Naive thymus-derived CD8-positive, alpha-beta T cell (primary cell): ENCODE data around the gene GATD1. TPM values are rescaled to one million over a fixed set of nuclear protein-coding genes. Genes with fewer than 3 reads are reported as not detected.

Experiments used
- ATAC-seq, 2 donors: fragments of 150-1000 bp; cut with Tn5 transposase in 1 of 2; sonication (Bioruptor Pico), chemical (Tn5 transposase) in 1 of 2; 1 replicate in 1 of 2; 2 replicates in 1 of 2; pipeline ENCODE4 v1.10.0; 2021; ENCODE audit warnings: mild to moderate bottlenecking in 2 of 2, moderate library complexity in 2 of 2
- POLR2A ChIA-PET: fragments of 350-600 bp; sonication (Branson Sonifier 250); formaldehyde crosslinking; loops from one replicate; lab custom pipeline; 2021; ENCODE audit warnings: antibody characterized with exemption; lab: Charles Lee
- DNase-seq, 10 donors: peaks; one replicate each; pipeline versions ENCODE4 v3.0.0 to v3.0.0-alpha.2; 2020 to 2022
- H3K27ac Mint-ChIP-seq, 10 donors: one replicate each; pipeline ENCODE4 v1.8.0; 2020 to 2022; ENCODE audit warnings: mild to moderate bottlenecking in 10 of 10, mixed read lengths in 10 of 10, moderate library complexity in 4 of 10, inconsistent platforms in 1 of 10
- H3K27me3 Mint-ChIP-seq, 5 donors: one replicate each; pipeline ENCODE4 v1.8.0; 2021 to 2022; ENCODE audit warnings: mixed read lengths in 5 of 5
- H3K36me3 Mint-ChIP-seq, 3 donors: one replicate each; pipeline ENCODE4 v1.8.0; 2020 to 2022; ENCODE audit warnings: mixed read lengths in 3 of 3, mild to moderate bottlenecking in 2 of 3, inconsistent platforms in 1 of 3
- H3K4me1 Mint-ChIP-seq, 4 donors: one replicate each; pipeline ENCODE4 v1.8.0; 2021 to 2022; ENCODE audit warnings: mixed read lengths in 4 of 4
- H3K4me3 Mint-ChIP-seq, 10 donors: one replicate each; pipeline ENCODE4 v1.8.0; 2020 to 2022; ENCODE audit warnings: mild to moderate bottlenecking in 10 of 10, mixed read lengths in 10 of 10, moderate library complexity in 6 of 10, inconsistent platforms in 1 of 10
- H3K9me3 Mint-ChIP-seq, 9 donors: one replicate each; pipeline ENCODE4 v1.8.0; 2020 to 2022; ENCODE audit warnings: mixed read lengths in 9 of 9, mild to moderate bottlenecking in 3 of 9, inconsistent platforms in 1 of 9, moderate library complexity in 1 of 9
- polyA plus RNA-seq, 3 donors: library from polyadenylated mRNA; unstranded; fragments of 300-500 nt; fragmentation: Illumina TruSeq; gene quantifications; one replicate each; pipeline ENCODE4 v1.2.3, GENCODE V29; 2021
- total RNA-seq, 8 experiments: library from RNA in 2 of 8; stranded (reverse) in 2 of 8; gene quantifications; one replicate each; pipeline ENCODE4 v1.2.3 and lab custom pipeline; 2021 to 2026

GATD1 gene
- total and polyA plus RNA-seq, 5 experiments from 2014 or later = 7.2 to 65.6 (median 20.7) TPM

DNA sequence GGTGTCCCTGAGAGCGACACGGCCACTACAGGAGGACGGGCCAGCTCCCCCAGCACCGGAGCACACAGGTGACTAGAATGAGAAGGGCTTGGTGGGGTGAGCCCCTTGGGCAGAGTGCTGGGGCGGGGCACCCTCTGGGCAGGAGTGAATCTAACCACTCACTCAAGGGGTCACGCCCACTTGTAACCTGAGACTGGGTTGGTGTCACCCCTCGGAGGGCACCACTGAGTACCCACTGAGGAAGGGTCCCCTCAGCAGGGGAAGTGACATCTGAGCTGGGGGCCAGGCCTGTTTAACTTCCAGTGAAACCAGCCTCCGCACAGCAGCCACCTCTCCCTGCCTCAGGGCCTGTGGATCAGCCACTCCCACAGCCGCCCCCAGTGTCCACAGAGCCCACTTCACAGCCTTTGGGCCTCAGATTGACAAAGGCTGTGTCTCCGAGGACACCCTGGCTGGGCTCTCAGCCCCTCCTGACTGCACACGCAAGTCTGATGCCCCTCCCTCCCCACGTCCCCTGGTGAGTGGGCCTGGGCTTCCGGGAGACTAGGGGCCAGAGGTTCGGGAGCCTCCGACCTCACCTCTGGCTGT is 5.6 kb downstream of the GATD1 start:
- peaks cover 5 to 20% (median 18%) of the 10 kb centered on the region in 4 donors for H3K4me1 Mint-ChIP-seq
- H3K4me3 Mint-ChIP-seq = no peak overlapping the region
- POLR2A ChIA-PET = no interaction called here
- H3K9me3 Mint-ChIP-seq = no peaks in the 10 kb centered on the region
- H3K27ac Mint-ChIP-seq = no peak overlapping the region
- peaks cover 0 to 9% (median 0%) of the 10 kb centered on the region in 3 donors for H3K36me3 Mint-ChIP-seq
- DNase-seq (no peak), ATAC-seq (no peak)
- no peaks in the 10 kb centered on the region for H3K27me3 Mint-ChIP-seq

DNA sequence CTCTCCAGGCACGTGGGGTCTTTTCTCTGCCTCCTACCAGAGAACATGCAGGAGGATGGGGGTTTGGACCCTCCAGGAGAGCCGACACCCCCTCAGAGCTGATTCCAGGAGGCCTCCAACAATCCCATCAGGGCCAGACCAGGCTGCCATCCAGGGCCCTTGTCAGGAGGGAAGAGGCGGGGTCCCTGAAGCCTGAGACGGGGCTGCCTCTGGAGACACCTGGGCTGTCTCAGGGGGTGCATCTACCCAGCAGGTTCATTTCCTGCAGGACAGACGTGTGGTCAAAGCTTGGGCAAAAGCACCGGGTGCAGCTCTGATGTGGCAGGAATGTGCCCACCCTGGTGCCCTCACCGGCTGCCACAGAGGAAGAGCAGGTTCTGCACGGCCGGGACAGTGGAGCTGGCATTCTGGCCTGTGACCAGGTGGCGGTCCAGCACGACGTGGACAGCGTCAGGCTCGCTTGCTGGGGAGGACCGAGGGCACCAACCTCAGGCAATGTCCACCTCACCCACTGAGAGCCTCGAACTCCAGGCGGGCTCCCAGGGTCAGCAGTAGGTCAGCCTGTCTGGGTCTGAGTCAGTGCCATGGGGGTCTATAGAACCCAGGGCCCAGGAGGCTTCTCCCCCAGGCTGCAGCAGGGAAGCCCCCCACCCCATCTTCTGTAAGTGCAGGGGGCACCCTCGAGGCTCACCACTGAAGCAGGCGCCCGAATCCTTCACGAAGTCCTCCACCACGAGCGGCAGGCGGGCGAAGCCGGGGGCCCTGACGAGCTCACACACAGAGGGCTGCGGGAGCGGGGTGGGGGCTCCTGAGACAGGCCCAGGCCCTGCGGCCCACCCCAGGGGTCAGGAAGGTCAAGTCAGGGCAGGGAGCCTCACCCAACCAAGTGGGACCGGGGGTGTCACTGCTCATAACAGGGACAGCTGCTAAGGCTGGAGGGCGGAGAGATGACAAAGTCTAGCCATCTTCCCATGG is 6.4 kb downstream of the GATD1 start:
- POLR2A ChIA-PET = no interaction called here
- DNase-seq (no peak), ATAC-seq (no peak)
- peaks cover 0 to 9% (median 0%) of the 10 kb centered on the region in 3 donors for H3K36me3 Mint-ChIP-seq
- H3K9me3 Mint-ChIP-seq = no peaks in the 10 kb centered on the region
- peaks cover 2 to 14% (median 12%) of the 10 kb centered on the region in 4 donors for H3K4me1 Mint-ChIP-seq
- no peak overlapping the region for H3K27ac Mint-ChIP-seq
- H3K4me3 Mint-ChIP-seq = no peak overlapping the region
- no peaks in the 10 kb centered on the region for H3K27me3 Mint-ChIP-seq

DNA sequence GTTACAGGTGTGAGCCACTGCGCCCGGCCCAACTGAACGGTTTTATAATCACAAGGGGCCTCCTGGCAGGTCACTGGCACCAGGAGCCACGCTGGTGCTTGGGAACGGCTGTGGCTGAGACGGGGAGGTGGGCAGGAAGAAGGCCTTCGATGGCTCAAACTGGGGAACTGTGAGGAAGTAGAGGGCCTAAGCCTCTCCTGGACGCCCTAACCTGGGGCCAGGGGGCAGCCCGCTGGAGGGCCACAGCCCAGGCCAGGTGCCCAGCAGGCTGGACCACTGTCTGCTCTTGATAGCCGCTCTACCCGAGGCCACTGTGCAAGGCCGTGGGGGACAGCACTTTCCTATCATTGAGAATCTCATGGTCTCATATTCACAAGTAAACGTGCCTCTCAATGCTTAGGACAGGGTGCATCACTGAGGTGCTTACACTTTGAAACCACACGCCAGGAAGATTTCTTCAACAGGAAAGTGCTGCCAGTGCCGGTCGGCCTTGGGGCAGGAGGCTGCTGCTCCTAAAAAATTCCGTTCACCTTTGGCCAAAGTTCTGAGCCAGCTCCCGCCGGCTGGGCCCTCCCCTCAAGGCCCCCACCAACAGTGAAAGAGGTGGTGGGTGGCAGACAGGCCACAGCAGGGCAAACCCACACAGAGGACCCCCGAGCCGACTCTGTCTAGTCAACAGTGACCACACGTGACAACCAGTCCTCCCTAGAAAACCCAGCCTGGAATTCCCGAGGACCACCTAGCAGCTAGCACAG is 7.2 kb downstream of the GATD1 start:
- no peak for ATAC-seq

DNA sequence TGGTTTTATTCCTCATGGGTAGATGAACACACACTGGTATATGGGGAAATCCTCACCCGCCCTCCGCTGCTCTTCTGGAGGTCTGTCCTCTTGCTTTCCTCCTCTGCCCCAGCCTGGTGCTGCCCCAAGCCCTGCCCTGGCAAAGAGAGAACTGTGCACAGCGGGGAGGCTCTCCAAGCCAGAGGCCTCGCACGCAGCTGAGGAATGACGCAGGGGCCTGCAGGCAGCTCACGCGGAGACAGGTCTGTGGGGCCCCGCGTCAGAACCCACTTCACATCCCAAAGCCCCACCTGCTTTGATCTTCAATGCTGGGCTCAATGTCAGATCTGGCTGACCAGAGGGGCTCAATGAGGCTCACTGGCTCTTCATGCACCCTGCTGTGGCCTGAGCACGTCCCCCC is 10.0 kb downstream of the GATD1 start:
- H3K27me3 Mint-ChIP-seq = no peaks in the 10 kb centered on the region
- H3K36me3 Mint-ChIP-seq = peaks cover 0 to 25% (median 0%) of the 10 kb centered on the region in 3 donors
- H3K4me3 Mint-ChIP-seq = no peak overlapping the region
- H3K27ac Mint-ChIP-seq = no peak overlapping the region
- no peak for DNase-seq
- ATAC-seq = no peak
- peaks cover 0 to 3% (median 1%) of the 10 kb centered on the region in 4 donors for H3K4me1 Mint-ChIP-seq
- POLR2A ChIA-PET = no interaction called here
- H3K9me3 Mint-ChIP-seq = no peaks in the 10 kb centered on the region

More for the DNA sequence above, 7.2 kb downstream of the GATD1 start:
- no peak overlapping the region for H3K4me3 Mint-ChIP-seq
- H3K4me1 Mint-ChIP-seq = peaks cover 0 to 10% (median 6%) of the 10 kb centered on the region in 4 donors
- no peak for DNase-seq
- no peak overlapping the region for H3K27ac Mint-ChIP-seq
- POLR2A ChIA-PET = no interaction called here
- H3K27me3 Mint-ChIP-seq = no peaks in the 10 kb centered on the region
- H3K9me3 Mint-ChIP-seq = no peaks in the 10 kb centered on the region
- H3K36me3 Mint-ChIP-seq = peaks cover 0 to 13% (median 0%) of the 10 kb centered on the region in 3 donors

DNA sequence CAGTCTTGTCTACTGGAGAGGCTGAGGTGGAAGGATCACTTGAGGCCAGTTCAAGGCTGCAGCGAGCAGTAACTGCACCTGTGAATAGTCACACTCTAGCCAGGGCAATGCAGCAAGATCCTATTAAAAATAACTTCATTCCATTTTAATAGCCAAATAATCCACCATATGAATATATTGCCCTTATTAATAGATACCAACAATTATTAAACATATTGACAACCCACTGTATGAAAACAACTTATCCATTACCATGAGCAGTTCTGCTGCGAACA is 10.4 kb downstream of the GATD1 start:
- Mint-ChIP-seq H3K27ac (no peak overlapping the region), H3K9me3 (no peaks in the 10 kb centered on the region), H3K27me3 (no peaks in the 10 kb centered on the region), H3K36me3 (peaks cover 0 to 28% (median 0%) of the 10 kb centered on the region in 3 donors), H3K4me1 (peaks cover 0 to 3% (median 1%) of the 10 kb centered on the region in 4 donors), H3K4me3 (no peak overlapping the region)
- POLR2A ChIA-PET = no interaction called here
- ATAC-seq (no peak), DNase-seq (no peak)

DNA sequence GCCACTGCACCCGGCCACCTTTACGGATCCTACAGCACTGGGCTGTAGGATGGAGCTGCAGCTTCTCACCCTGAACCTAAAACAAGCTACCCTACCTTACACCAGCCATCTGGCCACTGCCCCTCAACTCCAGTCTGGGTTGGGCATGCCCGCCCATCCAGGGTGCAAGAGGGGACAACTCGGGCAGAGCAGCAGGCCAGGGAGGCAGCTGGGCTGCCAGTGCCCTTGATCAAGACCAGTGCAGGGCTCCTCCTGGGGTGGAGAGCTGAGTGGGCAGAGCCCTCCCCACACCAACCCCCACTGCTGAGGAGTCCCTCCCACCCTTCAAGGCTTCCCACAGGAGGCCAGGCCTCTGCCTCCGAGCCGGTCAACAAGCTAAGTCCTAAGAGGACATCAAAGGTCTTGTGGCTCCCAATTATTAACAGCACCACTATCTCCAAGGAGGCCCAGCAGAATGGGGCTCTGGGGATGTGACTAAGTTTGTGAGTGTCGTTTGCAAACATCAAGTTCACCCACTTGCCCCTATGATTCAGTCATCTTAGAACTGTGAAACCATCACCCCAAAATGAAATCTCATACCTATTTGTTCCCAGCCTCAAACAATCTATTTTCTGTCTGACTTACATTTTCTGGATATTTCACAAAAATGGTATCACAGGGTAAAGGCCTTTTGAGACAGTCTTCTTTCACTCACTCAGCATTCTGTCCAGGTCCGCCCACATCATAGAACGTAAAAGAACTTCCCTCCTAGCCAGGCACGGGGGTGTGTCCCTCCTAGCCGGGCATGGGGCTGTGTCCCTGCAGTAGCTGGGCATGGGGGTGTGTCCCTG is 11.0 kb downstream of the GATD1 start:
- POLR2A ChIA-PET = no interaction called here
- Mint-ChIP-seq H3K36me3 (peaks cover 0 to 34% (median 0%) of the 10 kb centered on the region in 3 donors), H3K9me3 (no peaks in the 10 kb centered on the region), H3K27me3 (no peaks in the 10 kb centered on the region), H3K4me1 (peaks cover 0 to 3% (median 1%) of the 10 kb centered on the region in 4 donors), H3K27ac (no peak overlapping the region), H3K4me3 (no peak overlapping the region)
- no peak for DNase-seq
- no peak for ATAC-seq

DNA sequence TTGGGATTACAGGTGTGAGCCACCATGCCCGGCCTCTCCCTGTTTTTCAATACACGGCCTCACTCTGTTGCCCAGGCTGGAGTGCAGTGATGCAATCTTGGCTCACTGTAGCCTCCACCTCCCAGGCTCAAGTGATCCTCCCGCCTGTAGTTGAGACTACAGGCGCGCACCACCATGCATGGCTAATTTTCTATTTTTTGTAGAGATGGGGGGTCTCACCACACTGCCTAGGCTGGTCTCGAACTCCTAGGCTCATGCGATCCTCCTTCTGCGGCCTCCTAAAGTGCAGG is 11.5 kb downstream of the GATD1 start:
- H3K9me3 Mint-ChIP-seq = no peaks in the 10 kb centered on the region
- peaks cover 0 to 3% (median 1%) of the 10 kb centered on the region in 4 donors for H3K4me1 Mint-ChIP-seq
- H3K27me3 Mint-ChIP-seq = no peaks in the 10 kb centered on the region
- H3K4me3 Mint-ChIP-seq = no peak overlapping the region
- peaks cover 0 to 40% (median 0%) of the 10 kb centered on the region in 3 donors for H3K36me3 Mint-ChIP-seq
- DNase-seq (no peak), ATAC-seq (no peak)
- peak overlapping the region in 2 of 10 donors; percentile 67 to 77 for H3K27ac Mint-ChIP-seq
- POLR2A ChIA-PET = no interaction called here

DNA sequence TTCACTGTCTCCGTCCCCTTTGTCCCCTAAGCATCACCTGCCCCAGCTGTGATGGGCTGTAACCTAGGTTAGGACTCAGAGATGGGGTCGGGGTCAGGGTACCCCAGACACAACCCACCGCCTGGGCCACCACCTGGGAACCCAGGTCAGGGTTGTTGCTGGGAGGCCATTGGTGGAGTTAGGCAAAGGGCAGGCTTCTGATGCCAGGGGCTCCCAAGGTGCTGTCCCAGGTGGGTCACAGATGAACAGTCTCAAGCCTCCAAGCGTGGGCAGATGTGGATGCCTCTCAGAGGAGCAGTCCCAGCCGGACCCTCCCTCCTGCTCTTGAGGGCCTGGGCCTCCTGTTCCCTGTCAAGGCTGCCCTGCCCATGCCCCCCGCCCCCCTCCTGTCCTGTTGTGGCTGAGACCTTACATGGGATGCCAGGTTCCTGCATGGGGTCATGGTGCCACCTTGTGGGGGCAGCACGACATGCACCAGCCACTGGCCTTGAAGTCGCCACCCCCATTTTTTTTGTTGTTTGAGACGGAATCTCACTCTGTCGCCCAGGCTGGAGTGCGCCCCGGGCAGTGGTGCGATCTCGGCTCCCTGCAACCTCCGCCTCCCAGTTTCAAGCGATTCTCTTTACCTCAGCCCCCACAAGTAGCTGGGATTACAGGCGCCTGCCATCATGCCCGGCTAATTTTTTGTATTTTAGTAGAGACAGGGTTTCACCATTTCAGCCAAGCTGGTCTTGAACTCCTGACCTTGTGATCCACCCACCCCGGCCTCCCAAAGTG is 12.1 kb downstream of the GATD1 start:
- peak; percentile 58 to 83 (median 66) for DNase-seq
- peaks cover 0 to 3% (median 1%) of the 10 kb centered on the region in 4 donors for H3K4me1 Mint-ChIP-seq
- peak; percentile 83 to 91 for ATAC-seq
- H3K27me3 Mint-ChIP-seq = no peaks in the 10 kb centered on the region
- H3K27ac Mint-ChIP-seq = peak overlapping the region in 4 of 10 donors; percentile 28 to 77 (median 50)
- POLR2A ChIA-PET = no interaction called here
- peaks cover 0 to 44% (median 0%) of the 10 kb centered on the region in 3 donors for H3K36me3 Mint-ChIP-seq
- H3K9me3 Mint-ChIP-seq = no peaks in the 10 kb centered on the region
- peak overlapping the region in 1 of 10 donors; percentile 24 for H3K4me3 Mint-ChIP-seq

DNA sequence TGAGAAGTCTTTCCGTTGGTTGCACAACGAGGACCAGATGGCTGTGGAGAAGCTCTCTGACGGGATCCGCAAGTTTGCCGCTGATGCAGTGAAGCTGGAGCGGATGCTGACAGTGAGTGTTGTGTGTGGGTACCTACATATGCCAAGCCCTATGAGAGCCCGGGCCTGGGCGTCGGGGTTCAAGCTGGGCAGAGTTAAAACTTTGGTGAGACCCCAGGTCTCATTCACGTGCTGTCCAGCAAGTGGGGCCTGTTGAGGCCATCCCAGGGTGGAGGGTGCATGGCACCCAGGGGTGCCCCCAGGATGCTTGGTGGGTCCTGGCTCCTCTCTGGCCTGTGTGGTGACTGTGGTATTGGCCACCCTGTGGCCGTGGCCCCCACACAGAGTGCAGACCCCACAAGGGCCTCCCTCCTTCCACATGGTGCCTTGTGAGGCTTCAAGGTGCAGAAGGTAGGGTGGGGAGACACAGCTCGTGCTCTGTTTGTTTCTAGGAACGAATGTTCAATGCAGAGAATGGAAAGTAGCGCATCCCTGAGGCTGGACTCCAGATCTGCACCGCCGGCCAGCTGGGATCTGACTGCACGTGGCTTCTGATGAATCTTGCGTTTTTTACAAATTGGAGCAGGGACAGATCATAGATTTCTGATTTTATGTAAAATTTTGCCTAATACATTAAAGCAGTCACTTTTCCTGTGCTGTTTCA is 12.8 kb downstream of the GATD1 start:
- peaks cover 0 to 3% (median 1%) of the 10 kb centered on the region in 4 donors for H3K4me1 Mint-ChIP-seq
- POLR2A ChIA-PET = interaction anchor here (1.5 kb wide), 1 partner anchor 17 kb away, joined by 6 read pairs; the partner anchor contains the start of gene TALDO1
- H3K27me3 Mint-ChIP-seq = no peaks in the 10 kb centered on the region
- DNase-seq (no peak), ATAC-seq (no peak)
- peaks cover 0 to 45% (median 0%) of the 10 kb centered on the region in 3 donors for H3K36me3 Mint-ChIP-seq
- H3K4me3 Mint-ChIP-seq = no peak overlapping the region
- peak overlapping the region in 4 of 10 donors; percentile 17 to 65 (median 44) for H3K27ac Mint-ChIP-seq
- no peaks in the 10 kb centered on the region for H3K9me3 Mint-ChIP-seq

DNA sequence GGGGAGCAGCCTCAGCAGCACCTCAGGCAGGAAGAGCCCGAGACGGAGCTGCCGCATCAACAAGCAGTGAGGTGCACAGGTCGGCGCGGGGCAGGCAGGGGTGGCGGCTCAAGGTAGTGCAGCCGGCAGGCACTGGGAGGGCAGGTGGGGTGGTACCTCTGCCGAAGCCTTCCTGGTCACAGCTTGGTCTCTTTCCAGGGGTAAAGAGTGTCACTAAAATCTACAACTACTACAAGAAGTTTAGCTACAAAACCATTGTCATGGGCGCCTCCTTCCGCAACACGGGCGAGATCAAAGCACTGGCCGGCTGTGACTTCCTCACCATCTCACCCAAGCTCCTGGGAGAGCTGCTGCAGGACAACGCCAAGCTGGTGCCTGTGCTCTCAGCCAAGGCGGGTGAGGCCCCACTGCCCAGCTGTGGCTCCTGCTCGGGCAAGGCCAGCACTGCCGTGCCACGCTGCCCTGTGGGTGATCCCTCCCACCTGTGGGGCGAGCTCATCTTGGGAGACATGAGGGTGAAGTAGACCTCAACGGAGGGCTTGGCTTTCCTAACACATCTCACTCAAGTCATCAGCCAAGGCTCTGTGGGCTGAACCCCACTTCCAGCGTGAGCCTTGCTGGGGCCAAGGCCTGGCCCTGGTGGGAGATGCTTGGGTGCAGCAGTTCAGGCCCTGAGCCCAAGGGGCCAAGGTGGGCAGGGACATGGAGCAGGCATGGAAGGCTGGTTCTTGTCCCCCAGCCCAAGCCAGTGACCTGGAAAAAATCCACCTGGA is 13.6 kb downstream of the GATD1 start:
- peaks cover 0 to 50% (median 0%) of the 10 kb centered on the region in 3 donors for H3K36me3 Mint-ChIP-seq

More for the DNA sequence above, 13.6 kb downstream of the GATD1 start:
- H3K27ac Mint-ChIP-seq = no peak overlapping the region
- POLR2A ChIA-PET = interaction anchor here (1.5 kb wide), 1 partner anchor 16 kb away, joined by 6 read pairs; the partner anchor contains the start of gene TALDO1
- no peak for ATAC-seq
- H3K9me3 Mint-ChIP-seq = no peaks in the 10 kb centered on the region
- H3K4me1 Mint-ChIP-seq = peaks cover 0 to 3% (median 1%) of the 10 kb centered on the region in 4 donors
- no peaks in the 10 kb centered on the region for H3K27me3 Mint-ChIP-seq
- no peak overlapping the region for H3K4me3 Mint-ChIP-seq
- DNase-seq = no peak
